T47D (cell line): ENCODE measurements around the gene PRKCA.
A peak's percentile ranks its signal among the peaks of the same experiment; 100 is the strongest.

ENCODE experiments used
- DNase-seq, 2 experiments: peaks; one replicate each; pipeline versions ENCODE4 v3.0.0 to v3.0.0-alpha.2; 2011 to 2012; ENCODE audit warnings: low read depth in 1 of 2, low spot score in 1 of 2
- JUND ChIP-seq: IDR thresholded peaks from 2 replicates; pipeline ENCODE4 v1.6.1; 2012; ENCODE audit warnings: low read depth
- in situ Hi-C: cut with HindIII; loops from 2 replicates; pipeline ENCODE4 v1.10.0; 2016; ENCODE audit warnings: low sequenced_read_pairs, low pct_unique_long_range_greater_than_20kb

The PRKCA gene

GRCh38 chr17:66687570-66688284 is 385.3 kb downstream of the PRKCA start:
- in situ Hi-C loops = no loop called here
- DNase-seq = no peak
- TF ChIP-seq JUND = no peak

- in situ Hi-C loops = no loop called here
- DNase-seq = no peak
- no peak for TF ChIP-seq JUND
These were observed 386.8 kb downstream of the PRKCA start for GRCh38 chr17:66689221-66689620.

- in situ Hi-C loops = no loop called here
- TF ChIP-seq JUND = no peak
- DNase-seq = no peak
These were observed 387.8 kb downstream of the PRKCA start for GRCh38 chr17:66690166-66690565.

DNA sequence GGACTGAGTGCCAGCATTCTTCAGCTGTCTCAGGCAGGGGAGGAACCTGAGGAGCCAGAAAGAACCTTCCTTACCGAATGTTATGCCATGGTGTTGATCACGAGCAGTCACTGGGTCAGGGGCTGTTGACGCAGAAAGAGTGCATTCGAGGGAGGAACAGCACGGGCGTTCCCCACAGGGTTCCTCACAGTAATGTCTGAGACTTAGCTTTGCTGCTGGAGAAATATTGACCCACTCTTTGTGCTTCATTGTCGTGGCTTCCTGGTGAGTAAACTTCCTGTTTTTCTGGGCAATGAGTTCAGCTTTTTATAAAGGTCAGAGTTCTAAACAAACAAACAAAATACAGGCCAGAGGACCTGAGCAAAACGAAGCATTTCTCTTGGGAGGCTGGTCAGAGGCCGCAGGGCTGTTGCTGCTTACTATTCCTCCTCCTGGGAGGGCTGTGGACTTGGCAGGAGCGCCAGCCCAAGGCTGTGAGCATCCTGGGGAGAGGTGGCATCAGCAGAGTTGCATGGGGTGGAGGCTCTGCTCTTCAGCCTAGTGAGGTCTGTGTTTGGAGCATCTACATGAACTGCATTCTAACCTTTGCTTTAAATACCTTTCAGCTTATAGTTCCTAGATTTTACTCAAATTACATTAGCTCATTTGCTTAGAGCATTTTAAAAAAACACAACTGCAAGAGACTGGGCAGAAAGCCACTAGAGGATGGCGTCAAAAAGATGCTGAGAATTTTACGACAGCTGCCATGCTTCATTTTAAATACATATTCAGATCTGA is 389.4 kb downstream of the PRKCA start:
- DNase-seq = peak in 1 of 2 experiments; percentile 36
- TF ChIP-seq JUND = no peak
- in situ Hi-C loops = no loop called here

GRCh38 chr17:66692421-66692690 is 389.9 kb downstream of the PRKCA start:
- no peak for TF ChIP-seq JUND
- no peak for DNase-seq
- in situ Hi-C loops = no loop called here

DNA sequence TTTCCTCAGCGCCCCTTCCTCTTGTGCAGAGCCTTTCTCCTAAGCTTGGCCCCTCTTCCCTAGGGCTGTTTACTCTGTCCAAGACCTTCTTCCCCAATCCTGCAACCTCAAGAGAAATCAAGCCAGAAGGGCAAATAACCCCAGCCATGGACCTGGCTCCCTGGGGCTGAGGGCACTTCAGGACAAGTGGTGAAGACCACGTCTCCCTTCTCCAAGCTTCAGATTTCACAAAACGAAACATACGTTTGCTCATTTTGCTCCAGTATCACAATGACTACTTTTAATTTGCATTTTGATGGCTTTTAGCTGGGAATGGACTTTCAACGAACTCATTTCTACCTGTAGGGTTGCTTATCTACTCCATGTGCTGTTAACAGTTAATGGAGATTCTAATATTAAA is 392.7 kb downstream of the PRKCA start:
- DNase-seq = no peak
- TF ChIP-seq JUND = no peak
- in situ Hi-C loops = no loop called here

- DNase-seq = no peak
- no peak for TF ChIP-seq JUND
- in situ Hi-C loops = no loop called here
These were observed 395.9 kb downstream of the PRKCA start for GRCh38 chr17:66698270-66698669.

- TF ChIP-seq JUND = no peak
- DNase-seq = no peak
These were observed 399.0 kb downstream of the PRKCA start for GRCh38 chr17:66701462-66701861.

GRCh38 chr17:66702106-66702936 is 399.9 kb downstream of the PRKCA start:
- no peak for DNase-seq
- in situ Hi-C loops = no loop called here
- no peak for TF ChIP-seq JUND

More at GRCh38 chr17:66701462-66701861, 399.0 kb downstream of the PRKCA start:
- in situ Hi-C loops = no loop called here

DNA sequence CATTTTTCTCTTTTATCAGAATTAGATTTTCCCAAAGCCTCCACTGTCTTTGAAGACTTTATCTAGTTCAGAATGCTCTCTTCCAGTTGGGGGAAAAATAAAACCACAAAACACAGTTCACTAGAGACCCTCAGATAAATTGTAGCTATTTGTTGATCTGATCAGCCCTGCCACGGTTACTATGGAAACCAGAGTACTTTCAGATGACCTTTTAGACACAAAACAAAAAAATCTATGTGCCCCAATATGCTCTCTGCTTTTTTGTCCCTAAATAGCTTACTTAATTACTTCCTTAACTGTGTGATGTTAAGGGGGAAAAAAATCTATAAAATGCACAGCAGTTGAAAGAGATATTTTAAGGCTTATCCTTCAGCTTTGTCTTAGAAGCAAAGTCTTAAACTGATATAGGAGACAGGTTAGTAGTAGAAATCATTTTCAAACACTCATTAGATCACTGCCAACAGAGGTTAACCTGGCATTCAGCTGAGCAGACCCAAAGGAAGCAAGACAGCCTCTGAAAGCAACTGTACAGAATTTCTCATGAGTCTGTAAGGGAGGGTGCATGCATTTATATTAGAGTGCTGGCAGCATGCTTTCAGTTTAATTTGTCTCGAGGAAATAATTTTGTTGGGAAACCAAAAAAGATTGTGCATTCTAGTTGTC is 402.6 kb downstream of the PRKCA start:
- no peak for DNase-seq
- in situ Hi-C loops = no loop called here
- TF ChIP-seq JUND = no peak

DNA sequence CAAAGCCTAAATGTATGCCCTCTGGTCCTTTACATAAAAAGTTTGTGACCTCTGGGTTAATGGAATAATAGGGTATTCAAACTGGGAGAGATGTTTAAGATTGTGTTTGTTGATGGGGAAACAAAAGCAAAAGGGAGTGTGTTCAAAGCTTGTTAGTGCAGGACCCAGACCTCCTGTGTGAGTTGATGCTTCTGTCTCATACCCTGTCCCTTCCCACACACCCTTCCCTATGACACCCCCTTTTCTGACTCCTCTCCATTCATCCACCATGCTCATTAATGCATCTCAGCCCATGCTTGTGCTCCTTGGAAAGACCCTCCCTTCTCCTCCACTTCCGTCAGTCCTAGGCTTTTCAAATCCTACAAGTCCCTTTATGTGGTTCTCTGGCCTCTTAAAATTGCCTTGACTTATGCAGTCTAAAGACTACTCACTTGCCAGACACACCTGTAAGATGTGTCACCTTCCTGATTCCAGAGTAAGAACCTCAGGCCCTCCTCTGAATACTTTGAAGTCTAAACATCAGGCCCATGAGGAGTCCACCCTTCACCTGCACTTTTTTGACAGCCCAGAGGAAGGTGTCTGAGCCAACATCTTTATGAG is 404.5 kb downstream of the PRKCA start:
- TF ChIP-seq JUND = no peak
- no peak for DNase-seq
- in situ Hi-C loops = no loop called here

DNA sequence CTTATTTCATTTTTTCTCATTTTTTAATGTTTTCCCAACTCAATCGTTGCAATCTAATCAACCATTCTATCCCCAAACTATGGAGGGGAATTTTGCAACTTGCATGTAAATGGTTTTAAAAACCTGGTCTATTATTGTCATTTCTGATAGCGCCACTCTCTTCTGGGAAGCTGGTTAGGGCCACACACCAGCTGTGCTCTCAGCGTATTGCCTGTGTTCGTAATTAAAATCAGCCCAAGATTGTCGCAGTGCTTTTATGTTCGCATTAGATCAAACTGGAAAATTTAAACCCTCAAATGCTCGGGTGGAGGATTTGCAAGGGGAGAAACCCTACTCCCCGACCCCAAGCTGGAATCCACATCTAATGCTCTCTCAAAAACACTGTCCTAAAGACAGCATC is 409.0 kb downstream of the PRKCA start:
- TF ChIP-seq JUND = no peak
- in situ Hi-C loops = no loop called here
- no peak for DNase-seq

DNA sequence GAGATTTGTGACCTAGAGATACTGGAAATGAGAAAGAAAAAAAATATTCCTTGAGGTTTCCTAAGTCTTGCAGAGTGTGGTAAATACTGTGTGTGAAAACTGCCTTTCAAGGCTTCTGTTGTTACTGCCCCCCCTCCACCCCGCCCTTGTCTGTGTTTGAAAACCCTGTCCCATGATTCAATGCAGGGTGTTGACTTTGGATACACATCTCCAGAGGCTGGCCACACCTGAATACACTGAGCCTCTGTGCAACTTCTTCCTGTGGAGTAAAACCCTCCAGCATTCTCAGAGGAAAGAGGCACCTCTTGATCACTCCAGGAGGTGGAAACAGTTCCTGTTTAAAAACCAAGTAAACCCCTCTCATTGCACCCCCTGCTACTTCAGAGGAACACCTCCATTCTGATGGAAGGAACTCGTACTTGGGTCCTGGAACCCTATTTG is 409.5 kb downstream of the PRKCA start:
- peak; percentile 26 to 82 for DNase-seq
- in situ Hi-C loops = no loop called here
- no peak for TF ChIP-seq JUND
